Skeletal muscle tissue (tissue), 4 donors: ENCODE results near the gene NOS3. TPM values are rescaled to one million over a fixed set of nuclear protein-coding genes. Genes with fewer than 3 reads are reported as not detected.

Experiments
- H3K27ac ChIP-seq: one replicate; pipeline ENCODE4 v1.7.0; 2013; ENCODE audit warnings: mild to moderate bottlenecking, low read depth, low read length, inconsistent platforms
- H3K27me3 ChIP-seq, 3 donors: one replicate each; pipeline ENCODE4 v1.7.0; 2013; ENCODE audit warnings: low read length in 3 of 3; ENCODE audit not compliant: control insufficient read depth in 3 of 3, insufficient read depth in 3 of 3
- H3K36me3 ChIP-seq, 3 donors: one replicate each; pipeline ENCODE4 v1.7.0; 2013; ENCODE audit warnings: low read length in 3 of 3; ENCODE audit not compliant: control insufficient read depth in 3 of 3, insufficient read depth in 3 of 3
- H3K4me1 ChIP-seq, 3 donors: one replicate each; pipeline ENCODE4 v1.7.0; 2013; ENCODE audit warnings: low read length in 3 of 3, mild to moderate bottlenecking in 3 of 3; ENCODE audit not compliant: control insufficient read depth in 3 of 3, insufficient read depth in 3 of 3
- H3K4me3 ChIP-seq, 3 donors: one replicate each; pipeline ENCODE4 v1.7.0; 2013; ENCODE audit warnings: low read length in 3 of 3
- H3K9ac ChIP-seq, 3 donors: one replicate each; pipeline ENCODE4 v1.7.0; 2013; ENCODE audit warnings: low read length in 3 of 3, mild to moderate bottlenecking in 3 of 3, moderate library complexity in 2 of 3, low read depth in 1 of 3
- H3K9me3 ChIP-seq, 3 donors: one replicate each; pipeline ENCODE4 v1.7.0; 2013; ENCODE audit warnings: low read length in 3 of 3; ENCODE audit not compliant: control insufficient read depth in 3 of 3
- total RNA-seq: library from RNA; depleted of rRNA; stranded (reverse); fragments of >200 nt; gene quantifications from one replicate; pipeline ENCODE4 v1.2.3, GENCODE V29; 2014
- donor health status: Osteomylitis.

NOS3 gene
- total RNA-seq, 1 donor from 2014 or later: 4.7 TPM

DNA sequence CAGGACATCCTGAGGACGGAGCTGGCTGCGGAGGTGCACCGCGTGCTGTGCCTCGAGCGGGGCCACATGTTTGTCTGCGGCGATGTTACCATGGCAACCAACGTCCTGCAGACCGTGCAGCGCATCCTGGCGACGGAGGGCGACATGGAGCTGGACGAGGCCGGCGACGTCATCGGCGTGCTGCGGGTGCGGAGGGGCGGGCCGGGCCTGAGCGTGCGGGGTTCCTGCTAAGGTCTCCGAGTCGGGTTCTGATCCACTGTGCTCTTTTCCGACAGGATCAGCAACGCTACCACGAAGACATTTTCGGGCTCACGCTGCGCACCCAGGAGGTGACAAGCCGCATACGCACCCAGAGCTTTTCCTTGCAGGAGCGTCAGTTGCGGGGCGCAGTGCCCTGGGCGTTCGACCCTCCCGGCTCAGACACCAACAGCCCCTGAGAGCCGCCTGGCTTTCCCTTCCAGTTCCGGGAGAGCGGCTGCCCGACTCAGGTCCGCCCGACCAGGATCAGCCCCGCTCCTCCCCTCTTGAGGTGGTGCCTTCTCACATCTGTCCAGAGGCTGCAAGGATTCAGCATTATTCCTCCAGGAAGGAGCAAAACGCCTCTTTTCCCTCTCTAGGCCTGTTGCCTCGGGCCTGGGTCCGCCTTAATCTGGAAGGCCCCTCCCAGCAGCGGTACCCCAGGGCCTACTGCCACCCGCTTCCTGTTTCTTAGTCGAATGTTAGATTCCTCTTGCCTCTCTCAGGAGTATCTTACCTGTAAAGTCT, 23.1 kb downstream of the NOS3 start:
- peaks cover 52 to 74% (median 65%) of the 10 kb centered on the region in 3 donors for H3K27me3 ChIP-seq
- no peaks in the 10 kb centered on the region for H3K36me3 ChIP-seq
- no peak overlapping the region for H3K27ac ChIP-seq
- H3K9ac ChIP-seq: peak overlapping the region in 1 of 3 donors; percentile 25
- peaks cover 12 to 32% (median 26%) of the 10 kb centered on the region in 3 donors for H3K4me1 ChIP-seq
- H3K4me3 ChIP-seq: peak overlapping the region; percentile 4 to 54 (median 32)
- H3K9me3 ChIP-seq: no peaks in the 10 kb centered on the region

DNA sequence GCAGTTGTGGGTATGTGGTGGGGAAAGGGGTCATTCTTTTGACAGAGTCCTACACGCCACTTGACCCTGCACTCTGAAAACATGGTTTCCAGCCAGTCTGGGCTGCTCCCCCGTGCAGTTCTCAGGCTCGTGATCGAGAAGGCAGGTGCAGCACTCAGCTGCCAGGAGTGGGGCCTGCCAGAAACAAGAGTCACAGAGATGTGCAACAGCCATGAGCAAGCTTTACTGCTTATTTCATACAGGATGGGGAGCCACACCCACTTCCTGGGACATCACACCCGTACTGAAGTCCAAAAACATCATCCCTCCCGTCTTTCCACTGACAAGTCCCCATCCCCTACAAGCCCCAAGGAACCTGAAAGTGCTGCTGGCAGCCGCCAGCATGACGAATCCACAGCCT, 24.1 kb downstream of the NOS3 start:
- Histone ChIP-seq H3K9ac (no peak overlapping the region), H3K4me1 (peaks cover 12 to 37% (median 26%) of the 10 kb centered on the region in 3 donors), H3K4me3 (no peak overlapping the region), H3K36me3 (no peaks in the 10 kb centered on the region), H3K9me3 (no peaks in the 10 kb centered on the region), H3K27ac (no peak overlapping the region), H3K27me3 (peaks cover 61 to 81% (median 71%) of the 10 kb centered on the region in 3 donors)

GRCh38 chr7:151015967-151016366, 25.1 kb downstream of the NOS3 start:
- Histone ChIP-seq H3K27ac (no peak overlapping the region), H3K4me3 (no peak overlapping the region), H3K9me3 (no peaks in the 10 kb centered on the region), H3K27me3 (peaks cover 71 to 79% (median 72%) of the 10 kb centered on the region in 3 donors), H3K4me1 (peaks cover 12 to 37% (median 26%) of the 10 kb centered on the region in 3 donors), H3K36me3 (no peaks in the 10 kb centered on the region), H3K9ac (no peak overlapping the region)

DNA sequence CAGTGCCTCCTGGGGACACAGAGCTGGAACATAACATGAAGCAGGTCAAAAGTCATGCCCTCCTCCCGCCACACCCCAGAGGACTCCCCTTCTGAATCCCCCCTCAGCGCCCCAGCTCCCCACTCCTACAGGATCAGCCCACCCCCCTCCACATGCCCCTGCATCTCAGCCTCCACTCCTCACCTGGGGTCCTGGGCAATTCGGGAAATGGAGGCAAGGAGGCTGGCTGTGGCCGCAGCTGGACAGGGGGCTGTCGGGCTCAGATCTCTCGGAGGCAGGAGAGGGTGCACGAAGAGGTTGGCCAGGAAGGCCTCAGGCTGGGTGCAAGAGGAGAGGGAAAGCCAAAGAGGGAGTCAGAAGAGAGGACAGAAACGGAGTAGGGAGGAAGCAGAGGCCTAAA, 25.7 kb downstream of the NOS3 start:
- H3K4me1 ChIP-seq: peaks cover 12 to 37% (median 26%) of the 10 kb centered on the region in 3 donors

GRCh38 chr7:151016942-151017341, 26.1 kb downstream of the NOS3 start:
- H3K27me3 ChIP-seq: peaks cover 72 to 77% (median 73%) of the 10 kb centered on the region in 3 donors
- H3K4me1 ChIP-seq: peaks cover 12 to 37% (median 26%) of the 10 kb centered on the region in 3 donors
- no peak overlapping the region for H3K9ac ChIP-seq
- H3K9me3 ChIP-seq: no peaks in the 10 kb centered on the region
- H3K4me3 ChIP-seq: no peak overlapping the region
- H3K36me3 ChIP-seq: no peaks in the 10 kb centered on the region
- H3K27ac ChIP-seq: no peak overlapping the region

More for the DNA sequence above, 25.7 kb downstream of the NOS3 start:
- Histone ChIP-seq H3K27me3 (peaks cover 72 to 80% (median 73%) of the 10 kb centered on the region in 3 donors), H3K27ac (no peak overlapping the region), H3K9ac (no peak overlapping the region), H3K9me3 (no peaks in the 10 kb centered on the region), H3K36me3 (no peaks in the 10 kb centered on the region), H3K4me3 (no peak overlapping the region)

DNA sequence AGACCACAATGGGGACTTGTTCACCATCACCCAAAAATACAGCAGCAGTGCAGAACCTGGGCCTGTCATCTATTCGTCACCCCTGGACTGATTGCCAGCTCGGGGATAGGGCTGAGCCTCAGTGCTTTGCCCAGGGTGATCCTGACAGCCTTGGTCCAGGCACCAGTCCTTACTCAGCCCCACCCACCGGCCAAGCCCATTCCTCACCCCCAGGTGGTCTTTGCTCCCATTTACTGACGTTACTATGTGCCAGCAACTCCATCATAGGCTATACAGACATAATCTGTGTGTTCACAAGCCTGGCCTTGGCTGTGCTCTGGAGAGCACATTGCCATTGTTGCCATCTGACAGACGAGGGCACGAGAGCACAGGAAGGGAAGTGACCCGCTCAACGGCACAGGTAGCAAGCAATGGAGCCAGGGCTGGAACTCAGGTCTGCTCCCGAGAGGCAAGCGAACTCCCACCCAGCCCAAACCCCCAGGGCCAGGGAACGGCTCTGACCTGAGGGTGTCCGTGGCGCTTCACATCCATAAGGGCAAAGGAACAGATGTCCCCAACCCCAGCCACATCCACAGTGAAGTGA, 26.6 kb downstream of the NOS3 start:
- no peak overlapping the region for H3K27ac ChIP-seq
- H3K9me3 ChIP-seq: no peaks in the 10 kb centered on the region
- H3K27me3 ChIP-seq: peaks cover 68 to 72% (median 69%) of the 10 kb centered on the region in 3 donors
- H3K36me3 ChIP-seq: no peaks in the 10 kb centered on the region
- peak overlapping the region in 1 of 3 donors; percentile 43 for H3K4me3 ChIP-seq
- H3K4me1 ChIP-seq: peaks cover 12 to 37% (median 26%) of the 10 kb centered on the region in 3 donors
- no peak overlapping the region for H3K9ac ChIP-seq

DNA sequence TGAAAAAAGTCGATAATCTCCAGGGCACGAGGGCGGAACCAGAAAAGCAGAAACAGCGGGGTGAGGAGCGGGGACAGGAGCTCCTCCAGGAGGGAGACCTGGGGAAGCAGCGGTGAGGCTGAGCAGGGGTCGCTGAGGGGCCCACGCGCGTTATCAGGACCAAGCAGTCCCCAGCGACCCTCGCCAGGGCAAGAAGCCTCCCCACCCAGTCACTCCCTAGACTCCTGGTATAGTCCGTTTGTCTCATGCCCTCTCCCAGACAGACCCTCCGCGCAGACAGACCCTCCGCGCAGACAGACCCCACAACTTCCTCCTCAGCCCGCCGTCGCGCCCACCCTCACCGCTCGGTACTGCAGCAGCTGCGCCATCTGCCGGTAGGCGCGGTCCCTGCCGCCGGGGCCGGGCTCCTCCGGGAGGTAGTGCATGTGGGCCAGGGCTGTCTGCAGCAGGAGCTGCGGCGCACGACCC, 27.2 kb downstream of the NOS3 start:
- Histone ChIP-seq H3K9ac (no peak overlapping the region), H3K4me3 (peak overlapping the region in 2 of 3 donors; percentile 43 to 60), H3K36me3 (no peaks in the 10 kb centered on the region), H3K27me3 (peaks cover 63 to 68% (median 64%) of the 10 kb centered on the region in 3 donors), H3K9me3 (no peaks in the 10 kb centered on the region), H3K27ac (no peak overlapping the region), H3K4me1 (peaks cover 12 to 35% (median 23%) of the 10 kb centered on the region in 3 donors)

- no peaks in the 10 kb centered on the region for H3K36me3 ChIP-seq
- no peak overlapping the region for H3K27ac ChIP-seq
- H3K9me3 ChIP-seq: no peaks in the 10 kb centered on the region
- peaks cover 12 to 31% (median 23%) of the 10 kb centered on the region in 3 donors for H3K4me1 ChIP-seq
- peaks cover 61 to 64% (median 62%) of the 10 kb centered on the region in 3 donors for H3K27me3 ChIP-seq
- H3K9ac ChIP-seq: no peak overlapping the region
- H3K4me3 ChIP-seq: peak overlapping the region in 2 of 3 donors; percentile 43 to 60
Observed at GRCh38 chr7:151018421-151019129, 27.8 kb downstream of the NOS3 start.

GRCh38 chr7:151019130-151019447, 28.3 kb downstream of the NOS3 start:
- no peaks in the 10 kb centered on the region for H3K9me3 ChIP-seq
- no peak overlapping the region for H3K9ac ChIP-seq
- H3K36me3 ChIP-seq: no peaks in the 10 kb centered on the region
- no peak overlapping the region for H3K27ac ChIP-seq
- peaks cover 12 to 26% (median 17%) of the 10 kb centered on the region in 3 donors for H3K4me1 ChIP-seq
- peak overlapping the region in 2 of 3 donors; percentile 43 to 52 for H3K4me3 ChIP-seq
- H3K27me3 ChIP-seq: peaks cover 55 to 59% (median 58%) of the 10 kb centered on the region in 3 donors
